Upper lobe of left lung (tissue), 4 donors: ENCODE data around the gene SDR39U1.

Source experiments
- POLR2A ChIP-seq, 4 donors: fragments of 450-650 bp; IDR thresholded peaks; one replicate each; pipeline ENCODE4 v1.5.1; 2016 to 2017; ENCODE audit warnings: antibody characterized with exemption in 4 of 4, mild to moderate bottlenecking in 2 of 4
- POLR2AphosphoS5 ChIP-seq, 2 donors: sonication (generic); formaldehyde crosslinking; IDR thresholded peaks; one replicate each; pipeline ENCODE4 v1.5.1; 2017; ENCODE audit warnings: antibody characterized with exemption in 2 of 2
- TF ChIP-seq, protein P1 (sequence below), 6 experiments: fragments of 450-650 bp in 4 of 6; fragments of 200-600 bp in 2 of 6; sonication (generic) in 2 of 6; IDR thresholded peaks; one replicate each; pipeline ENCODE4 v1.5.1; 2016 to 2019; ENCODE audit warnings: antibody characterized with exemption in 6 of 6

DNA sequence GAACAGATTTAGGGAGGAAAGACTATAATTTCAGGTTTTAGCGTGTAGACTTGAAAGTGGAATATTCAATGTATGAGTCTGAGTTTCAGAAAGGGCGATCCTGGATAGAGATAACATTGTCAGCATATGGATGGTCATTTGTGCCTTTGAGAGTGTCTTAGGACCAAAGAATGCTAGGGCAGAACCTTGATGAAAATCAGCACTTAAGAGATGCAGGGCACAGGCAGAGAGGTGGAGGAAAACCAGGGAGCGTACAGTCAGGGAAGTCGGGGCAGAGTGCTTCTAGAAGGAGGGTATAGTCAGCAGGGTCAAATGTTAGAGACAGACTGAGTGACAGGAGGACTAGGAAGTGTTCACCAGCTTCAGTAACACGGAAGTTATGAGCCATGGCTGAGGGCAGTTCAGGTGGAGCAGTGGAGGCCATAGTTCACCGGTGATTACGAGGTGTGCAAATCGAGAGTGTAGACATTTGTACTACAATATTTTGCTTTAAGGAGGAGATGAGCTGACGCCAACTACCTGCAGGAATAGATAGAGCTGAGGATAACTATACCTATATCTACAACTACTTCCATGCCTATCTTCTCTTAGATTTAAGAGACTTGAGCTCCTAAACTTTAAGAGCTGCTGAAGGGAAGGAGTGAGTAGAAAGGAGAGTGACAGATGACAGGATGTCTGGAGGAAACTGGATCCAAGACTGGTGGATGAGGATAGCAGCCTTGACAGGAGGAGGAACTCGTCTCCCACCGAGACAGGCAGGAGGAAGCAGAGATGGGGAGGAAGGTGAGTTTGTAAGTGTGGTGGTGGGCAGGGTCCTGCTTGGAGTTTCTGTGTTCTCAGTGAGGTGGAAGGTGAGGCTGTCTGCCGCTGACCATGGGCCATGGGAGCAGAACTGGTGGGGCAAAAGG is 19.6 kb downstream of the SDR39U1 start:
- TF ChIP-seq POLR2A (IDR thresholded peaks at IDR 0.05) (no peak), POLR2AphosphoS5 (IDR thresholded peaks at IDR 0.05) (no peak)
- TF ChIP-seq, protein P1, sequence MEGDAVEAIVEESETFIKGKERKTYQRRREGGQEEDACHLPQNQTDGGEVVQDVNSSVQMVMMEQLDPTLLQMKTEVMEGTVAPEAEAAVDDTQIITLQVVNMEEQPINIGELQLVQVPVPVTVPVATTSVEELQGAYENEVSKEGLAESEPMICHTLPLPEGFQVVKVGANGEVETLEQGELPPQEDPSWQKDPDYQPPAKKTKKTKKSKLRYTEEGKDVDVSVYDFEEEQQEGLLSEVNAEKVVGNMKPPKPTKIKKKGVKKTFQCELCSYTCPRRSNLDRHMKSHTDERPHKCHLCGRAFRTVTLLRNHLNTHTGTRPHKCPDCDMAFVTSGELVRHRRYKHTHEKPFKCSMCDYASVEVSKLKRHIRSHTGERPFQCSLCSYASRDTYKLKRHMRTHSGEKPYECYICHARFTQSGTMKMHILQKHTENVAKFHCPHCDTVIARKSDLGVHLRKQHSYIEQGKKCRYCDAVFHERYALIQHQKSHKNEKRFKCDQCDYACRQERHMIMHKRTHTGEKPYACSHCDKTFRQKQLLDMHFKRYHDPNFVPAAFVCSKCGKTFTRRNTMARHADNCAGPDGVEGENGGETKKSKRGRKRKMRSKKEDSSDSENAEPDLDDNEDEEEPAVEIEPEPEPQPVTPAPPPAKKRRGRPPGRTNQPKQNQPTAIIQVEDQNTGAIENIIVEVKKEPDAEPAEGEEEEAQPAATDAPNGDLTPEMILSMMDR (IDR thresholded peaks at IDR 0.05), result no peak
